Measurements from ENCODE around the gene E2F2.

Gene E2F2

DNA sequence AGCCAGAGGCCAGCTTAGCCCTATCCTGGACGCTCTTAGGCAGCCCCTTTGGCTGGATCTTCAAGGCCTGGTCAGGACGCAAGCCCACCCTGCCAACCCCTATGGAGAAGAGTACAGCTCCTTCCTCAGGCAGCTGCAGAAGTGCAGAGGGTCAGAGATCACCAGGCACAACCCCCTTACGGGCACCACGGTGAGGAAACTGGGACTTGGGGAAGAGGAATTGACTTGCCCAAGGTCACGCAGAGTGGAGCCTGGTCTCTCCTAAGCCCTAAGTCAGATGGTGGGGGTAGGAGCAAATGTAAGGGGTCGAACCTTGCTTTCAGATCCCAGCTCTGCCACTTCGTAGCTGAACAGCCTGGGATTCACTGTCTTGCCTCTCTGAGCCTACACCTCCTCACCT is 3.7 kb downstream of the E2F2 start:
- DNase-seq (ENCODE audit: low read depth) = no peak
- no peak overlapping the region for H3K4me3 ChIP-seq (ENCODE audit: low read depth, low read length)
- TF ChIP-seq, protein P1, sequence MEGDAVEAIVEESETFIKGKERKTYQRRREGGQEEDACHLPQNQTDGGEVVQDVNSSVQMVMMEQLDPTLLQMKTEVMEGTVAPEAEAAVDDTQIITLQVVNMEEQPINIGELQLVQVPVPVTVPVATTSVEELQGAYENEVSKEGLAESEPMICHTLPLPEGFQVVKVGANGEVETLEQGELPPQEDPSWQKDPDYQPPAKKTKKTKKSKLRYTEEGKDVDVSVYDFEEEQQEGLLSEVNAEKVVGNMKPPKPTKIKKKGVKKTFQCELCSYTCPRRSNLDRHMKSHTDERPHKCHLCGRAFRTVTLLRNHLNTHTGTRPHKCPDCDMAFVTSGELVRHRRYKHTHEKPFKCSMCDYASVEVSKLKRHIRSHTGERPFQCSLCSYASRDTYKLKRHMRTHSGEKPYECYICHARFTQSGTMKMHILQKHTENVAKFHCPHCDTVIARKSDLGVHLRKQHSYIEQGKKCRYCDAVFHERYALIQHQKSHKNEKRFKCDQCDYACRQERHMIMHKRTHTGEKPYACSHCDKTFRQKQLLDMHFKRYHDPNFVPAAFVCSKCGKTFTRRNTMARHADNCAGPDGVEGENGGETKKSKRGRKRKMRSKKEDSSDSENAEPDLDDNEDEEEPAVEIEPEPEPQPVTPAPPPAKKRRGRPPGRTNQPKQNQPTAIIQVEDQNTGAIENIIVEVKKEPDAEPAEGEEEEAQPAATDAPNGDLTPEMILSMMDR (IDR thresholded peaks at IDR 0.05; ENCODE audit: control insufficient read depth, extremely low read depth, insufficient read depth) = no peak

DNA sequence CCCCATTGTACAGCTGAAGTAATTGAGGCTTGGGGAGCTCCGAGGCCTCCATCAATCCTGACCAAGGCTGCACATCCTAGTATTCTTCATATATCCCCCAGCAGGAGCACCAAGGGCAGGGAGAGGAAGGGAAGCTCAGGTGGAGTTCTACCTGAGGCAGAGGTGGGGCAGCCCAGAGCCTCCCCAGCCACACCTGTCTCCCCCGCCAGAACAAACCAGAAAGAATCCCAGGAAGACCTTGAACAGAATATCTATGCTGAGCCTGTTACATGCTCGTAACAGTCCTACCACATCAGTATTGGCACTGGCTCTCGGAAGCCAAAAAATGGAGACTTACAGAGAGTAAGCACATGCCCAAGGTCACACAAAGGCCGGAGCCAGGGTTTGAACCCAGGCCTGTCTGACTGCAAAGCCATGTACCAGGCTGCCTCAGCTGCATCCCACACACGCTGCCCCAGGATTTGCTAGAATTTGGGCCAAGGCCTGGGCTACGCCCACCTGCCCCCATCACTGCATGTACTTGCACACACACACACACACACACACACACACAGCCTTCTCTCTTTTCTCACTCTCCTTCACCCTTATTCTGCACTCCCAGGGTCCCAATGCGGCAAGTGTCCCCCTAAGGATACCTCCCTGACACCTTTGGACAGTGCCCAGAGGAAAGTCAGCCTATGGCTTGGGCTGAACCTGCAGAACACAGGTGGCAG is 4.5 kb downstream of the E2F2 start:
- TF ChIP-seq, protein P1 (IDR thresholded peaks at IDR 0.05; ENCODE audit: control insufficient read depth, extremely low read depth, insufficient read depth) = no peak
- DNase-seq (ENCODE audit: low read depth) = no peak
- H3K4me3 ChIP-seq (ENCODE audit: low read depth, low read length) = no peak overlapping the region

DNA sequence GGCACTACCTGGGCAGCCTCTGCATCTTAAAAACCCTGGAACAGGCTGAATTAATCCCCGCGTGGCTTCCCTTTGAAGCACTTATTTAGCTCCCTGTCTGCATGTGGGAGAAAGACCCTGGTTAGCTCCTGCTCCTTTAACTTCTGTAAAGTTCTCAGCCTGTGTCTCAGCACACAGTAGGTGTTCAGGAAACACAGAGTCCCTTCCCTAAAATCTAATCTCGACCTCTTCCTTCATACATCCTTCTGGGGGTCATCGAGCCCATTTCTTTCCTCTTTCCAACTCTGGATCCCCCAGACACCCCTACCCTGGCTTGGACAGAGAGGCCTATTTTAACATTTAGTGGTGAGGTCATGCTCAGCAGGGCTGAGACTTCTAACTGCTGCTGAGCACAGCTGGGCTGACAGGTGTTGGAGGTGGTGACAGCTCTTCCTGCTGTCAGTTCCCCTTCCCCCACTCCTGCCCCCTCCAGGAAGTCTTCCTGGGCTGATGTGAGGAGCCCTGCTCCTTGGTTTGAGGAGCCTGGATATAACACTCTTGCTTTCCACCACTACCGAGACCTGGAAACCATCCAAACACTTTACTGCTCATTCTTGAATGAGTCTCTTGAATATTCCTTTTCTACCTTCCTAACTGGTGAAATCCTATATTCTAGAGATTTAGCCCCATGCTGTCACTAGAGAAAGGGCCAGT is 5.3 kb downstream of the E2F2 start:
- no peak for DNase-seq (ENCODE audit: low read depth)
- H3K4me3 ChIP-seq (ENCODE audit: low read depth, low read length) = no peak overlapping the region
- TF ChIP-seq, protein P1 (IDR thresholded peaks at IDR 0.05; ENCODE audit: control insufficient read depth, extremely low read depth, insufficient read depth) = no peak

DNA sequence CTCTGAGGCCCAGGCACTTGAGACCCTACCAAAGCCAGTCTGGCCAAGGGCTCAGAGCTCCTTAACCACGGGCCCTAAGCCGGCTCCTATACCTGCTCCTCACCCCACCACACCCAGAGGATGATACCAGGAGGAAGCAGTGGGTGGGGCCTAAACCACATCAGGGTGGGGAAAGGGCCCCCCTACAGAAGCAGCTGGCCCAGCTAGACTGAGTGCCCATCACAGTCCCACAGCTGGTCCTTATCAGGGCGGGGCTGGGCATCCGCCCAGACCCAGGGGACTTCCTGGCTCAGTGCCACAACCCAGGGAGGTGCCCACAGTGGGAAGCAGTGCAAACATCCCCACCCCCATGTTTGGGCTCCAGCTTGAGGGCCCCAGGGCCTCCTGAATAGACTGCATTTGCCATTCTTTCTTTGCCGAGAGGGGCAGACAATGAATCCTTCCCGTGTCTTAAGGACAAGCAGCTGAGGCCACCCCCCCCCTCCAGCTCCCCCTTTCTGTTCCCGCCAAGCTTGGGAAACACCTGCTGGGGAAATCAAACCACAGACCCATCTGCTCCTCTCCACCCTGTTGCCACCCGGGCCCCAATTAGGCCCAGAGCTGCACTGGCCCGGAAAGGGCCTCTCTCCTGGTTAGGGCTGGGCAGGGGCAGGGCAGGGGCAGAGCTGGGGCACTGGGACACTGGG is 6.2 kb downstream of the E2F2 start:
- DNase-seq (ENCODE audit: low read depth) = no peak
- no peak overlapping the region for H3K4me3 ChIP-seq (ENCODE audit: low read depth, low read length)
- TF ChIP-seq, protein P1 (IDR thresholded peaks at IDR 0.05; ENCODE audit: control insufficient read depth, extremely low read depth, insufficient read depth) = no peak

DNA sequence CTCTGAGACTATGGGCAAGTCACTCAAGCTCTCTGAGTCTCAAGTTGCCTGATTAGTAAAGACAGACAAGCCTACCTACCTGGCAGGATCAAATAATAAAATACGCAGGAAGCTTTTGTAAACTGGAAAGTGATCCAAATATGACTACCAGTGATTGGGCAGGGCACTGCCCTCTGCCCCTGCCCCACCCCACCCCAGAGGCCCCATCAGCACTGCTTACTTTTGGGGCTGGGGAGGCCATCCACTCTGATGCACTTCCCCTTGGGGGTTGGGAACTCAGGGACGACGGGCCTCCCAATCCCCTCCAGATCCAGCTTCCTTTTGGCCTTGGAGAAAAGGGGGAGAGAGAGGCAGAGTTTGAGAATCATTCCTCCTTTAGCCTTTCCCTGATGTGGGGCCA is 6.9 kb downstream of the E2F2 start:
- H3K4me3 ChIP-seq (ENCODE audit: low read depth, low read length) = no peak overlapping the region
- TF ChIP-seq, protein P1 (IDR thresholded peaks at IDR 0.05; ENCODE audit: control insufficient read depth, extremely low read depth, insufficient read depth) = no peak

DNA sequence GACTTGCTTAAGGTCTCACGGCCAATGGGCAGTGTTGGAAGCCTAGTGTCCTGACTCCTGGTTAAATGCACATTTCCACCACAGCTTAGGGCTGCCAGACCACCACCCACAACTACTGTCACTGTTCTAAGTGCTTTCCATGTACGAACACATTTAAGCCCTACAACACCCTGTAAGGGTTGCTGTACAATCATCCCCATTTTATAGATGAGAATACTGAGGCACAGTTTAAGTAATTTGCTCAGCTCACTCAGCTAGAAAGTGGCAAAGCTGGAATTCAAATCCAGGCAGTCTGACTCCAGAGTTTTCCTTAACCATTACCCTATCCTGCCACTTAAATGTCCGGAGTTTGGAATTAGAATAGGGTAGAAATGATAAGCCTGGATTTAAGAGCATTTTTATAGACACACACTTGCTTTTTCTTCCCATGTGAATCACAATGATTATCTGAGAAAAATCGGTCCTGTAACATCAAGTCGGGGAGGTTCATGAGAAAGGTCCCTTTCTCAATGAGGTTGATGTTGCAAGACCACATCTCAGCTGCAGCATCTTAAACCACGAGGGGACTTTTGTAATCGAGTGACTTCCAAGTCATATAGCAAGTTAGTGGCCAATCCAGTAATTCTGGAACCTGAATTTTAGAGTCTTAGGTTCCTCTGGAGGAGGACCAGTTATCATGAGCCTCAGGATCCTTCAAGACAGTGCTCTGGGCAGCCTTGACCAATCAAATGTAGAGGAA is 8.6 kb downstream of the E2F2 start:
- DNase-seq (ENCODE audit: low read depth) = no peak
- TF ChIP-seq, protein P1 (IDR thresholded peaks at IDR 0.05; ENCODE audit: control insufficient read depth, extremely low read depth, insufficient read depth) = no peak
- no peak overlapping the region for H3K4me3 ChIP-seq (ENCODE audit: low read depth, low read length)

More for the DNA sequence above, 6.9 kb downstream of the E2F2 start:
- DNase-seq (ENCODE audit: low read depth) = no peak

Data from LNCaP clone FGC (cell line).